B cell (primary cell): ENCODE results near the gene CCN5. TPM values are rescaled to one million over a fixed set of nuclear protein-coding genes. Genes with fewer than 3 reads are reported as not detected.
A peak's percentile ranks its signal among the peaks of the same experiment; 100 is the strongest.

ENCODE experiments used
- ATAC-seq: fragments of 200-7000 bp; cut with Tn5 transposase; one replicate; pipeline ENCODE4 v1.10.0; 2021; ENCODE audit warnings: low read depth, mild to moderate bottlenecking, moderate number of reproducible peaks, moderate library complexity
- CTCF ChIA-PET: fragments of 350-600 bp; sonication (Branson Sonifier 250); formaldehyde crosslinking; loops from one replicate; lab custom pipeline; 2021; ENCODE audit warnings: antibody characterized with exemption, inconsistent platforms; lab: Charles Lee
- POLR2A ChIA-PET: fragments of 350-600 bp; sonication (Branson Sonifier 250); formaldehyde crosslinking; loops from one replicate; lab custom pipeline; 2021; ENCODE audit warnings: antibody characterized with exemption; lab: Charles Lee
- DNase-seq: peaks from one replicate; pipeline ENCODE4 v3.0.0; 2013
- H2AFZ ChIP-seq: 2 replicates; pipeline ENCODE4 v1.6.1; 2012; ENCODE audit warnings: mild to moderate bottlenecking, low read depth, low read length; ENCODE audit not compliant: insufficient read depth, poor library complexity, severe bottlenecking
- H3K27ac ChIP-seq, 2 donors: 1 replicate in 1 of 2; 2 replicates in 1 of 2; pipeline ENCODE4 v1.5.1; 2012 to 2013; ENCODE audit warnings: low read length in 2 of 2, mild to moderate bottlenecking in 2 of 2, moderate library complexity in 1 of 2
- H3K27me3 ChIP-seq, 4 experiments: fragments of 200-600 bp in 1 of 4; sonication (generic) in 1 of 4; replicated peaks in 1 of 4; 1 replicate in 2 of 4; 2 replicates in 2 of 4; pipeline versions ENCODE4 v1.6.1 to v1.7.0; 2013 to 2016; ENCODE audit warnings: low read length in 3 of 4, mild to moderate bottlenecking in 2 of 4, mixed read lengths in 1 of 4, moderate library complexity in 1 of 4; ENCODE audit not compliant: insufficient read depth in 4 of 4, control insufficient read depth in 3 of 4; ENCODE audit errors: control extremely low read depth in 1 of 4
- H3K36me3 ChIP-seq, 2 experiments: replicated peaks in 1 of 2; 1 replicate in 1 of 2; 2 replicates in 1 of 2; pipeline versions ENCODE4 v1.6.1 to v1.7.1; 2013; ENCODE audit warnings: low read length in 1 of 2; ENCODE audit not compliant: insufficient read depth in 2 of 2, control insufficient read depth in 1 of 2; ENCODE audit errors: control extremely low read depth in 1 of 2, extremely low read depth in 1 of 2
- H3K4me1 ChIP-seq, 2 donors: fragments of 200-600 bp in 1 of 2; sonication (generic) in 1 of 2; 1 replicate in 1 of 2; 2 replicates in 1 of 2; pipeline versions ENCODE4 v1.5.1 to v1.6.1; 2013 to 2017; ENCODE audit warnings: low read length in 2 of 2; ENCODE audit not compliant: control insufficient read depth in 2 of 2, insufficient read depth in 2 of 2
- H3K4me2 ChIP-seq: replicated peaks from 2 replicates; pipeline ENCODE3; 2012; ENCODE audit warnings: mild to moderate bottlenecking, low read depth, low read length; ENCODE audit not compliant: poor library complexity, severe bottlenecking
- H3K4me3 ChIP-seq, 5 experiments: fragments of 200-600 bp in 1 of 5; sonication (generic) in 1 of 5; 1 replicate in 3 of 5; 2 replicates in 2 of 5; pipeline versions ENCODE4 v1.5.1 to v1.7.0; 2011 to 2016; ENCODE audit warnings: low read length in 4 of 5, mild to moderate bottlenecking in 4 of 5, low read depth in 2 of 5, control low read depth in 1 of 5, moderate library complexity in 1 of 5; ENCODE audit not compliant: insufficient read depth in 1 of 5; ENCODE audit errors: control extremely low read depth in 1 of 5, extremely low read depth in 1 of 5
- H3K79me2 ChIP-seq: fragments of 200-600 bp; sonication (generic); one replicate; pipeline ENCODE4 v1.6.0; 2016; ENCODE audit warnings: low read length; ENCODE audit not compliant: control insufficient read depth, insufficient read depth
- H3K9ac ChIP-seq: fragments of 200-600 bp; sonication (generic); 2 replicates; pipeline ENCODE4 v1.6.1; 2017; ENCODE audit warnings: mild to moderate bottlenecking, low read length, moderate library complexity
- H3K9me3 ChIP-seq, 3 donors: one replicate each; pipeline versions ENCODE4 v1.6.1 to v1.7.1; 2013; ENCODE audit warnings: low read length in 2 of 3; ENCODE audit not compliant: control insufficient read depth in 2 of 3, insufficient read depth in 1 of 3; ENCODE audit errors: control extremely low read depth in 1 of 3
- H4K20me1 ChIP-seq: 2 replicates; pipeline ENCODE4 v1.6.0; 2012; ENCODE audit warnings: mild to moderate bottlenecking, low read length; ENCODE audit not compliant: insufficient read depth, control insufficient read depth, poor library complexity, severe bottlenecking
- H3K27ac Mint-ChIP-seq: one replicate; pipeline ENCODE4 v1.8.0; 2021; ENCODE audit warnings: mixed read lengths
- H3K27me3 Mint-ChIP-seq: one replicate; pipeline ENCODE4 v1.8.0; 2021; ENCODE audit warnings: mixed read lengths
- H3K4me1 Mint-ChIP-seq: one replicate; pipeline ENCODE4 v1.8.0; 2021; ENCODE audit warnings: mixed read lengths
- H3K4me3 Mint-ChIP-seq: one replicate; pipeline ENCODE4 v1.8.0; 2021; ENCODE audit warnings: mixed read lengths
- H3K9me3 Mint-ChIP-seq: one replicate; pipeline ENCODE4 v1.8.0; 2022; ENCODE audit warnings: mixed read lengths; ENCODE audit not compliant: insufficient read depth
- CTCF ChIP-seq: fragments of 200-600 bp; IDR thresholded peaks from one replicate; pipeline ENCODE4 v1.8.0; 2022; ENCODE audit warnings: antibody characterized with exemption, mild to moderate bottlenecking
- EZH2 ChIP-seq: IDR thresholded peaks from 2 replicates; pipeline ENCODE4 v1.6.1; 2012; ENCODE audit warnings: borderline replicate concordance, low read depth, mild to moderate bottlenecking, moderate library complexity, low read length; ENCODE audit not compliant: insufficient read depth, poor library complexity, severe bottlenecking
- WGBS: methylation state at CpG from one replicate; pipeline ENCODE4 v1.1.5; 2013; ENCODE audit warnings: missing lambda C conversion rate; ENCODE audit not compliant: insufficient coverage; 5-methylcytosine and 5-hydroxymethylcytosine counted together
- intact Hi-C: fragments of 100-400 bp; cut with micrococcal nuclease; formaldehyde crosslinking; loops from one replicate; pipeline ENCODE4 v1.10.0; 2022
- polyA plus RNA-seq: library from polyadenylated mRNA; depleted of rRNA; stranded (reverse); fragments of >200 nt; gene quantifications from 2 replicates; pipeline ENCODE4 v1.2.3, GENCODE V29; 2012
- total RNA-seq, 2 donors: library from RNA; stranded (reverse); fragments of 120-200 nt in 1 of 2; gene quantifications; 1 replicate in 1 of 2; 2 replicates in 1 of 2; pipeline versions ENCODE4 v1.2.3 to v1.2.4, GENCODE V29; 2013 to 2022

The CCN5 gene
- total and polyA plus RNA-seq, 2 donors (not counting 1 experiment from before 2014, with no cell fraction given): not detected

- Mint-ChIP-seq H3K27me3 (peaks cover 8% of the 10 kb centered on the region), H3K4me3 (no peak overlapping the region), H3K9me3 (peaks cover 4% of the 10 kb centered on the region), H3K4me1 (peaks cover 31% of the 10 kb centered on the region), H3K27ac (no peak overlapping the region)
- ChIA-PET CTCF (no interaction called here), POLR2A (no interaction called here)
- Histone ChIP-seq H3K9ac (no peak overlapping the region), H3K27ac (no peak overlapping the region), H3K79me2 (no peaks in the 10 kb centered on the region), H2AFZ (no peak overlapping the region), H3K4me2 (no peak overlapping the region), H3K9me3 (peaks cover 0 to 12% (median 0%) of the 10 kb centered on the region in 3 donors), H3K4me1 (no peaks in the 10 kb centered on the region), H3K36me3 (no peaks in the 10 kb centered on the region), H3K27me3 (peaks cover 0 to 9% (median 4%) of the 10 kb centered on the region in 4 experiments), H4K20me1 (no peaks in the 10 kb centered on the region), H3K4me3 (no peak overlapping the region)
- DNase-seq: no peak
- no CpG with 5 or more reads among the region's 2 CpGs for whole genome bisulfite sequencing
- intact Hi-C loops: loop anchor here (5.0 kb wide), 1 partner anchor 263 kb away; the partner anchor contains the start of gene TTPAL
- ATAC-seq: no peak
- TF ChIP-seq CTCF (no peak), EZH2 (no peak)
These were observed 24.8 kb downstream of the CCN5 start for GRCh38 chr20:44739942-44740341.

- Mint-ChIP-seq H3K9me3 (no peaks in the 10 kb centered on the region), H3K27ac (no peak overlapping the region), H3K4me3 (peak overlapping the region; percentile 41), H3K27me3 (peaks cover 21% of the 10 kb centered on the region), H3K4me1 (peaks cover 32% of the 10 kb centered on the region)
- H3K4me3 ChIP-seq: no peak overlapping the region
- H3K79me2 ChIP-seq: no peaks in the 10 kb centered on the region
- CTCF ChIA-PET: interaction anchor here (0.8 kb wide), 1 partner anchor 9 kb away, joined by 3 read pairs; no protein-coding TSS in a partner anchor
- no peaks in the 10 kb centered on the region for H4K20me1 ChIP-seq
- no peak overlapping the region for H3K4me2 ChIP-seq
- H3K36me3 ChIP-seq: no peaks in the 10 kb centered on the region
- no peak overlapping the region for H3K27ac ChIP-seq
- H3K9ac ChIP-seq: no peak overlapping the region
- no peak overlapping the region for H2AFZ ChIP-seq
- peaks cover 0 to 31% (median 13%) of the 10 kb centered on the region in 4 experiments for H3K27me3 ChIP-seq
- peaks cover 0 to 9% (median 0%) of the 10 kb centered on the region in 3 donors for H3K9me3 ChIP-seq
- POLR2A ChIA-PET: no interaction called here
- intact Hi-C loops: no loop called here
- WGBS: 89% methylated on average over 13 of the region's 14 CpGs
- no peak for TF ChIP-seq EZH2
- no peak for TF ChIP-seq CTCF
- peak; percentile 32 for ATAC-seq
- DNase-seq: no peak
- H3K4me1 ChIP-seq: peaks cover 7 to 9% of the 10 kb centered on the region in 2 donors
These were observed 27.3 kb downstream of the CCN5 start for GRCh38 chr20:44742304-44743079.
